HG02623 (cell line): ENCODE data around the gene TMEM63A.
"Not testable (repeated sequence)": the region's sequence is repeated elsewhere in the genome, so short reads cannot be mapped to it uniquely, and the experiment has no call there.

ENCODE experiments used
- ATAC-seq: cut with Tn5 transposase; IDR thresholded peaks from one replicate; pipeline ENCODE4 v1.9.1; 2021; ENCODE audit warnings: moderate library complexity; ENCODE audit not compliant: unreplicated experiment

The TMEM63A gene

DNA sequence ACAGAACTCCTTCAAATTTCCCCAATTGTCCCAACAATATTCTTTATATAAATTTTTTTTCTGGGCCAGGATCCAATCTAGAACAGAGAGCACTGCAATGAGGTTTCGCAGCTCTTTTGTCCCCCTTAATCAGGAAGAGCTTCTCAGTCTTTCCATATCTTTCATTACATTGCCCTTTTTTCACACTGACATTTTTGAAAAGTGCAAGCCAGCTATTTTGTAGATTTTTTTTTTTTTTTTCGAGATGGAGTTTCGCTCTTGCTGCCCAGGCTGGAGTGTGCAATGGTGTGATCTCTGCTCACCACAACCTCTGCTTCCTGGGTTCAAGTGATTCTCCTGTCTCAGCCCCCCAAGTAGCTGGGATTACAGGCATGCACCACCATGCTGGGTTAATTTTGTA is 75.4 kb downstream of the TMEM63A start:
- ATAC-seq, result not testable (repeated sequence)

DNA sequence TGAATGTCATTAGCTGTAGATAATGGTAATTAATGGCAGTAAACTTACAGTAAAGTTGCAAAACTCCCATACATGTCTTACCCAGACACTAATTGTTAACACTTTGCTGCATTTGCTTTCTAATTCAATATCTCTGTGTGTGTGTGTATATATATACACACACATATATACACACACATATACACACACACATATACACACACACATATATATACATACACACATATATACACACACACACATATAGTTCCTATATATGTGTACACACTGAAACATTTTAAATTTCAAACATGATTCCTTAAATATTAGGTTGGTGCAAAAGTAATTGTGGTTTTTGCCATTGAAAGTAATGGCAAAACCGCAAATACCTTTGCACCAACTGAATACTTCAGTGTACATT is 75.9 kb downstream of the TMEM63A start:
- no peak for ATAC-seq

GRCh38 chr1:225801146-225801545 is 81.0 kb downstream of the TMEM63A start:
- ATAC-seq, result not testable (repeated sequence)

DNA sequence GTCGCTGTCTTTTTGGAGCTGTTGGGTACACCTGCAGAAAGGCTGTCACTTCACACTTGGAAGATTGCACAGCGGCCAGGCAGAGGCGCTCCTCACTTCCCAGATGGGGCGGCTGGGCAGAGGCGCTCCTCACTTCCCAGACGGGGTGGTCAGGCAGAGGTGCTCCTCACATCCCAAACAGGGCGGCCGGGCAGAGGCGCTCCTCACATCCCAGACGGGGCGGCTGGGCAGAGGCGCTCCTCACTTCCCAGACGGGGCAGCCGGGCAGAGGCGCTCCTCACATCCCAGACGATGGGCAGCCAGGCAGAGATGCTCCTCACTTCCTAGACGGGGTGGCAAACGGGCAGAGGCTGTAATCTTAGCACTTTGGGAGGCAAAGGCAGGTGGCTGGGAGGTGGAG is 86.1 kb downstream of the TMEM63A start:
- not testable (repeated sequence) for ATAC-seq
